ENCODE results near the gene C1QTNF5. TPM values are rescaled to one million over a fixed set of nuclear protein-coding genes. Genes with fewer than 3 reads are reported as not detected.
A peak's percentile ranks its signal among the peaks of the same experiment; 100 is the strongest.

C1QTNF5 gene
- polyA plus RNA-seq, 2 of the 4 experiments (the other 2 are of a cell fraction), result not detected

GRCh38 chr11:119338318-119338890 lies 2.3 kb downstream of the C1QTNF5 start:
- H3K4me1 ChIP-seq, result peaks cover 19% of the 10 kb centered on the region
- no peak for TF ChIP-seq FOXS1 (CRISPR knock-in tag; IDR thresholded peaks at IDR 0.05)
- TF ChIP-seq HMGXB4 (CRISPR knock-in tag; IDR thresholded peaks at IDR 0.05; ENCODE audit: borderline replicate concordance), result no peak
- TF ChIP-seq CHD2 (IDR thresholded peaks at IDR 0.05; ENCODE audit: low read length, partially characterized antibody), result no peak
- no peak for TF ChIP-seq POLR2A (IDR thresholded peaks at IDR 0.05; ENCODE audit: low read length)
- TF ChIP-seq BHLHE40 (IDR thresholded peaks at IDR 0.05; ENCODE audit: low read depth, low read length), result no peak
- TF ChIP-seq CTCF (IDR thresholded peaks at IDR 0.05), result peak; percentile 57
- TF ChIP-seq TFCP2L1 (CRISPR knock-in tag; IDR thresholded peaks at IDR 0.05), result no peak
- no peak for TF ChIP-seq HDAC2 (IDR thresholded peaks at IDR 0.05)
- peak; percentile 51; the same call in 2 of the 3 replicates for TF ChIP-seq SMC3 (IDR thresholded peaks at IDR 0.05)
- peak; percentile 53 to 62 for TF ChIP-seq RAD21 (conservative IDR thresholded peaks at IDR 0.05 in 1 of 2, IDR thresholded peaks at IDR 0.05 in 1 of 2)
- no peak for TF ChIP-seq HOXB13 (CRISPR knock-in tag; IDR thresholded peaks at IDR 0.05; ENCODE audit: low read depth)
- no peak for TF ChIP-seq JUN (IDR thresholded peaks at IDR 0.05)
- TF ChIP-seq EP300 (IDR thresholded peaks at IDR 0.05), result no peak
- TF ChIP-seq CBX8 (IDR thresholded peaks at IDR 0.05), result no peak
- ChIA-PET POLR2A (interaction anchor here (0.7 to 1.5 kb wide), 4 partner anchors 9 to 244 kb away, joined by 3 to 8 read pairs (median 4); no protein-coding TSS in a partner anchor), CTCF (interaction anchor here (0.5 to 9.5 kb wide), 31 partner anchors 9 to 253 kb away, joined by 3 to 160 read pairs (median 5); partner anchors contain the start of genes CBL, MFRP, NLRX1 and USP2)
- DNase-seq (ENCODE audit: low read depth in 1 of 2, low spot score in 1 of 2), result peak; percentile 63 to 82
- no peak overlapping the region for H3K4me3 ChIP-seq
- no peak overlapping the region; a peak in 1 of 6 replicates for H3K27ac ChIP-seq
- H3K4me2 ChIP-seq, result peak overlapping the region; percentile 43; the same call in 2 of the 3 replicates
- ATAC-seq, result peak; percentile 66 to 73
- H3K9me3 ChIP-seq, result no peaks in the 10 kb centered on the region
- FAIRE-seq, result no peak
- 28% methylated on average over 14 of the region's 17 CpGs for WGBS (ENCODE audit: missing lambda C conversion rate)

- FAIRE-seq (no peak), ATAC-seq (peak; percentile 1 to 11; a peak in 3 of 6 replicates), DNase-seq (ENCODE audit: low read depth in 1 of 2, low spot score in 1 of 2) (no peak)
- Histone ChIP-seq H3K9me3 (no peaks in the 10 kb centered on the region), H3K4me3 (no peak overlapping the region), H3K27ac (peak overlapping the region in 1 of 2 experiments; percentile 42; a peak in 1 of 6 replicates), H3K4me2 (peak overlapping the region; percentile 43; the same call in 2 of the 3 replicates), H3K4me1 (peaks cover 19% of the 10 kb centered on the region)
- POLR2A ChIA-PET, result interaction anchor here (0.5 to 1.5 kb wide), 5 partner anchors 8 to 427 kb away, joined by 3 to 8 read pairs (median 5); no protein-coding TSS in a partner anchor
- WGBS (ENCODE audit: missing lambda C conversion rate), result 78% methylated on average over 7 of the region's 9 CpGs
- CTCF ChIA-PET, result interaction anchor here (0.6 to 9.5 kb wide), 29 partner anchors 9 to 252 kb away, joined by 3 to 160 read pairs (median 5); partner anchors contain the start of genes CBL, MFRP, NLRX1 and USP2
- TF ChIP-seq JUNB (IDR thresholded peaks at IDR 0.05) (no peak), USF2 (IDR thresholded peaks at IDR 0.05) (peak; percentile 25; the same call in 1 of the 2 replicates)
Measured at GRCh38 chr11:119337581-119338317, 2.9 kb downstream of the C1QTNF5 start.
